Cortex of kidney (tissue), 1 donor: ENCODE measurements around the gene UNC5A.

Experiments used
- DNase-seq: peaks from one replicate; lab custom pipeline; 2025; lab: John Stamatoyannopoulos, UW

The UNC5A gene

DNA sequence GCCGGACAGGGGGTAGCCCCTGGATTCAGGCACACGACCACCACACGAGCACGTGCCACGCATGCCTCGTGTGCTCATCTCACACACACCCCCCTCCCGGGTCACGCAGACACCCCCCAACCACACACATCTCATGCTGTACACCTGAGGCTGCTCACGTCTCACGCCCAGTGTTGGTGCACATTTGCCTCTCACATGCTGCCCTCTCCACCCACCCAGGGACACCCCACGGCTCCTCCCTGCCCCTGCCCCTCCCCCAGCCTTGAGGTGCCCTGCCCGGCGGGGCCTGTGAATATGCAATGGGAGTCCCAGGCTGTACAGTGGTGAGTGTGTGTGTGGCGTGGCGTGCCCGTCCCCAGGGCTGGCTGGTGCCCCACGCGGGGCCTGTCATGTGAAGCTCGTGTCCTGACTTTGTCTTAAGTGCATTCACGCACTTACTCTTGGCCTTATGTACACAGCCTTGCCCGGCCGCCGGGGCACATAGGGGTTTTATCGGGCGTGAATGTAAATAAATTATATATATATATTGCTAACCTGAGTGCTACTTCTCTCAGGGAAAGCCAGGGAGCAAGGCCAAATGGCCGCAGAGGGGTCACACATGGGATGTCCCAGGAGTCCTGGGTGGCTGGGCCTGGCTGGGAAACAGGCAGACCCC lies 70.1 kb downstream of the UNC5A start:
- DNase-seq = no peak

DNA sequence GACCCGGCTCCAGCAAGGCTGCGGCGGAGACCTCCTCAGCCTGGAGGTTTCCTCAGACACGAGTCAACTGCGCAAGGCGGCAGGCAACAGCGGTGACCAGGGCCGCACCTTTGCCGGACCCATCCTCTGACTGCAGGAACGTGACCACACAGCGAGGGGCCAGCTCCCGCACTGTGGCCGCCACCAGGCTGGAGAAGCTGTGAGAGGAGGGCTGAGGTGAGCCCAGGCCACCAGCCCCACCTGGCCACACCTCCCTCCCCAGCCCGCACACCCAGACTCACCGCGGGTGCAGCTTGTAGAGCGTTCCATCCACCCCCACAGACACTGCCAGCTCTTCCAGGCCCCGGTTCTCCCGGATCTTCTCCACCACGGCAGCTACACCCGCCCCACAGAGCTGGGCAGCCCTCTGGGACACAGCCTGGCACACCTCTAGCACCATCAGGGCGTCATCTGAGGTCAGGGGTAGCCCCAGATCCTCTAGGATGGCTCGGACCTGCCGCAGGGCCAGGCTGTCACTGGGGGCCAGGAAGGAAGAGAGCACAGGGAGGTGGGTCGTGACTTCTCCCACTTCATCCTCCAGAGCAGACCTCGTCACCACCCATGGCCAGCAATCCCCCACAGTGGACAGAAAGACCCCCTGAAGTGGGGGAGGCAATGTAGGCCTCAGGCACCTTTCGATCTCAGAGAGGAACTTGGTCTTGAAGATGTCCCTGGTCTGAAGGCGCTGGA lies 70.8 kb downstream of the UNC5A start:
- no peak for DNase-seq

DNA sequence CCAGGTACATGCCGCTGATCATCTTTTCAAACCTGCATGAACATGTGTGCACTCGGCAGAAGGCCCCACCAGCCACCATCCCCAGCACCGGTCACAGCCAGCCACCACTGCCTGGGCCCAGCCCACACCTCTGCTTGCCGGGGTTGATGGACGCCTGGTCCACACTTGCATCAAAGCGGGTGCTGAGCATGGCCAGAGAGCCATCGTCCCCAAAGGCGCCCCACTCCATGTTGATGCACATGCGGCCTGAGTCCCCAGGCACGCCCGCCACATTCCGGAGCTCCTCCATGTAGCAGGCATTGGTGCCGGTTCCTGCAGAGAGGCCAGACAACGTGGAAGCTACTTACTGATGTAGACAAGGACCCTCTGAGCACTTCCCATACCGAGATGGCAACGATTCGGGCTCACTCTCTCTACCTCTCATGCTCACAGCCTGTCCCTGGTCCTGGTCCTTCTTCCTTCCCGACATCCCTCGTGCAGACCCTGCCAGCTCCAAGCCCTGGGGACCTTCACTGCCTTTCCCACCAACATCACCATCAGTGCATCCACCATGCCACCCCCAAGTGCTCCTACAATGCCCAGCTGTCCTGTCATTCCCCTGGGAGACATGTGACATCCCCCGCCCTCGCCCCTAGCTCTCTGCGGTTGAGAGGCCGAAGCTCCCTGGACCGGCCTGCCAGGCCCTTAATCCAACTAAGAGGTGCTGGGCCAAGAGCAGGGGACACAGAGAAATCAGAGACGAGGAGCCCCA lies 71.6 kb downstream of the UNC5A start:
- DNase-seq = no peak

DNA sequence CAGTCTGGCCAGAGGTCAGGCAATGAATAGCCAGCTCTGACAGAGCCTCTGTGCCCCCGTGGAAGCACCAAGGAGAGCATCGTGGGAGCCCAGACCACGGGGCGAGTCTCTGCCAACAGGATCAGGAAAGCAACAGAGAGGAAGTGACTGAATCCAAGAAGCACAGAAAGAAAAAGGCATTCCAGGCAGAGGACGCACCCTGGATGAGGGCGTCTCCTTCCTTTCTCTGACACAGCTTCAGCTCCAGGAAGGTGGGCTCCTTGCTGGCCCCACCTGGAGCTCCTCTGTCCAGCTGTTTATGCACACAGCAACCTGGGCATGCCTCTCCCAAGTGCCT lies 72.2 kb downstream of the UNC5A start:
- DNase-seq = no peak

DNA sequence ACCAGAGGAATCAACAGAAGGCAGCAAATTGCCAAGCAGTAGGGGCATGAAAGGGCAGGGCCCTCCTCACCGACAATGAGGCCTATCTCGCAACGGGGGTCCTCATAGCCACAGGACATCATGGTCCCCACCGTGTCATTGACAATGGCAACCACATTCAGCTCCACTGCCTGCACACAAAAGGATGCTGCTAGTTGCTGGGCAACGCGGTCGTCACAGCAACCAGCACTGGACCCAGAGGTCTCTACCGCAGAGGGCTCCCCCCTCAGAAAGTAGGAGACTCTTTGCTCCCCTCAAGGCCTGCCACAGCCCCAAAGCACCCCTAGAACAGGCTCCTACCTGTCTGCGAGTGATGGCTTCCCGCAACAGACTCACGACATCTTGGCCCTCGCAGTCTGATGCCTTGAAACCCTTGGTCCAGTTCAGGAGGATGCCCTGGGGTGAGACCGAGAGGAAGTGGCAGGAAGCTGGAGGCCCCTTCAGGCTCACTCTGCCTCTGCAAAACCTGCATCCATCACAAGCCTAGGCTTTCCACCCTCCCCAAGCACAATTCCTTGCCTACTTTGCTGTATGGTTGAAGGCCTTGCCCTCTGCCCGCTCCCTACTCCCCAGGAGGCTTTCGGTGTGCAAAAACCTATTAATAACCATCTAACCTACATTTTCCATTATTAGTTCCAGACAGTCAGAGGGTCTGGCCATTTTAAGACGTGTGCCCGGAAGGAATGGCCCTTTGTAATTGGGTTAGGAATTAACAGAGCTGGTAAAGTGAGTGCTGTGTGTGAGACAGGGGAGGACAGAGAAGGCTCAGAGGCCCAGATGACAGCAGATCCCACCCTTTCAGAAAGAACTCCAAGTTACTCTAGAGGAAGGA lies 73.6 kb downstream of the UNC5A start:
- DNase-seq = no peak

DNA sequence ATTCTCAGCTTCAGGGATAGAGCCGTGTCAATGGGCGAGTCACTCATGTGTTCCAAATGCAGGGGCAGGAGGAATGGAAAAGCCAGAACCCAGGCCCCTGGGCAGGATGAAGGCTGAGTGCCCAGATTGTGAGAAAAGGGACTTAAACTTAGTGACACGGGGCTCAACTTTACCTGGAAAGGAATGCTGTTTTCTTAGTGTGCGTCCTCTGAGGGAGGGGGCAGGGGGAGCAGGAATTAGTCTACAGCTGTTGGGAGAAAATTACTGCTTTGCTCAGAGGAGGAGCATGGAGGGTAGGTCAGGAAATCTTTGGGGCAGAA lies 74.2 kb downstream of the UNC5A start:
- DNase-seq = no peak

DNA sequence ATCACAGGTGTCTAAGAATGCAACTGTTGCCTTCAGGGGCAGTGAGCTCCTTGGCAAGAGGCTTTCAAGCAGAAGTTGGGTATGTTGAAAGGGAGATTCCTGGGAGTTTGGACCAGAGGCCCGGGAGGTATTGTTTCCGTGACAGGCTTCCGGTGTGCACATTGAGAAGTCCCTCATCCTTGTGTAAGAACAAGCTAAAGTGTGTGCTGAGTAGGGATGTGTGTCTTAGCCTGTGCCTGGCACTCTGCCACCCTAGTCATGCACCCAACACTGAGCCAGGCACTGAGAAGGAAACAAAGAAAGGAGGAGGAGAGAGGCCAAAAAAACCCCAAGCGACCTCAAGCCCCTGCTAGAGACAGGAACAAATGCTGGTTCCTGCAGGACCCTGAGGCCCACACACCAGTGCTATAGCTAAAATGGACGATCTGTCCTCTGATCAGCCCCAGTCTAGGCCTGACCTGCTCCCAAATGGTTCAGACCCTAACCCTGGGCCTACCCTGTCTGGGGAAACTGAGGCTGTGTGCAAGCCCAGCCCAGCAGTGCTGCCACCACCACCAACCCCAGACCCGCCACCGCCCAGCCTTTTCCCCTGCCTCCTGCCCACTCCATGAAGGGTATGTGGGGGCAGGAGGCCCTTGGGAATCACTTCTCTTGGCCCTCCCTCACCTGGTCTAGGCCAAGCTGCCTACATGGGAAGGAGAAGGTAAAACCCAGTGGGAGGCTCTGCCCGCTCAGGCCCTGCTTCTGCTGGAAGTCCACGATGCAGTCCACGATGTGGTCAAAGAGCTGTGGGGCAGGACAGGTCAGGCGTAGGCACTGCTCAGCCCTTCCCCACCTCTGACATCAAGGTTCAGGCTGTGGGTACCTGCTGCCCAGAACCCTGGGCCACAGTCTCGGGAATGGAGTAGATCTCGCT lies 76.2 kb downstream of the UNC5A start:
- no peak for DNase-seq

DNA sequence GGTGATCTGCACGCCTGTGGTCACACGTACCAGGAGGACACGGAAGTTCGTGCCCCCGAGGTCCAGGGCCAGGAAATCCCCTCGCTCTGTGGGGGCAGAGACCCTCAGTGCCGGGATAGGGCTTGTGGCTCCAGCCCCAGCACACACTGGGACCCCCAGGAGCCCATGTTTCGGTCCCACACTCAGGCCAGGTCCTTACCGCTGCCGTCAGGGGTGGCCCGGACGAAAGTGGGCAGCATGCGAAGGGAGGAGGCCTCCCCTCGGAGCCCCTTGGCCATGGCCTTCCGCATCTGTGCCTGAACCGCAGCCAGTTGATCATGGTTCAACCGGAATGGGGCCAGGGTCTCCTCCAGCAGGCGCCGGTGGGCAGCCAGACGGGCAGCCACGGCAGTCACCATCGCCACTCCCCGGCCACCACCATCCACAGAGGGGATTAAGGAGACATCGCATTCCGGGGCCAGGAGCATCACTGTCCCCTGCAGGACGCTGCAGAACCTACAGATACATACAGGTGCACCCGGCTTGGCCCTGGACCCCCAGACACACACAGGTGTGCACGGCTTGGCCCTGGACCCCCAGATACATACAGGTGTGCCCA lies 77.0 kb downstream of the UNC5A start:
- no peak for DNase-seq

DNA sequence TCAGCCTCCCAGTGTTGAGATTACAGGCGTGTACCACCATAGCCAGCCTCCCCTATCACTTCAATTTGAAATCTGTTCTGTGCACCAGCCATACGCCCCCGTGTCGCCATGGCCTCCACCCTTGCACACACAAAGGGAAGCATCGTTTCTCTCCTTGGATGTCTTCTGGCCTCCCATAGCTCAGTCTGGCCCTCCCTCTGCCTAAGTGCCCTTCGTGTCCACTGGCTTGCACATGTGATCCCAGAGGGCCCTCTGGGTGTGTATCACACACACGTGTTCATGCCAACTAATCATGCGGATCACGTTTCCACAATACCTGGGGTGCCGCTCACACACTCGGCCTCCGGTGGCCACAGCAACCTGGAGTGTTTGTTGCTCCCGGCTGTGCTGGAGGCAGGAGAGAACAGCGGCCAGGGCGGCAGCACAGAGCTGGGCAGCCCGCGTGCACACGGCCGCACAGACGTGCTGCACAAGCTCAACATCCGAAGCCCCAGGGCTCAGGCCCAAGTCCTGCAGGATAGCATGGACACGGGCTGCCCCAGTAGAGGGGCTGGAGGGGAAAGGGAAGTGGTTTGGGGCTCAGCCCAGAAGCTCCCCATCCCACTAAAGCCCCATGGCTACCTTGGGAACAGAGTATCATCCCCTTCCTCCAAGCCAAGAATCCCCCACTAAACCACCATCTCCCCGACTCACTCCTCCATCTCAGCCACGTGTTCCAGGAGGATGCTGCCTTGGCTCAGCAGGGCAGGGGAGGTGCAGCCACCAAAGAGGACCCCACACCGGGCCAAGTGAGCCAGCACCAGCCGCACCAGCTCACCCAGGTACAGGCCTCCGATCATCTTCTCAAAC lies 77.9 kb downstream of the UNC5A start:
- no peak for DNase-seq

DNA sequence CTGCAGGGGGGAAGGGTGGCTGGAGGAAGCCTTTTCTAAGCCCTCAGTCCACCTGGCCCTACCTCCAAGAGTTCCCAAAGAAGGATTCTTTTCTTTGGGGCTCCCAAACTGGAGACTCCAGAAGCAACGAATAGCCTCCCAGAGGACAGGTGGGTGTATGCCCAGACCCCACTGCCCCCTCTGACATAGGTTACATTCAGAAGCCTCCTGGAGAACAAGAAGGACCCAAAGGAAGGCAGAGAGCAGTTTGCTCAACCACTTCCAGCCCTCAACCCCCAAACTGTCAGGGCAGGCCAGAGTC lies 78.5 kb downstream of the UNC5A start:
- no peak for DNase-seq

DNA sequence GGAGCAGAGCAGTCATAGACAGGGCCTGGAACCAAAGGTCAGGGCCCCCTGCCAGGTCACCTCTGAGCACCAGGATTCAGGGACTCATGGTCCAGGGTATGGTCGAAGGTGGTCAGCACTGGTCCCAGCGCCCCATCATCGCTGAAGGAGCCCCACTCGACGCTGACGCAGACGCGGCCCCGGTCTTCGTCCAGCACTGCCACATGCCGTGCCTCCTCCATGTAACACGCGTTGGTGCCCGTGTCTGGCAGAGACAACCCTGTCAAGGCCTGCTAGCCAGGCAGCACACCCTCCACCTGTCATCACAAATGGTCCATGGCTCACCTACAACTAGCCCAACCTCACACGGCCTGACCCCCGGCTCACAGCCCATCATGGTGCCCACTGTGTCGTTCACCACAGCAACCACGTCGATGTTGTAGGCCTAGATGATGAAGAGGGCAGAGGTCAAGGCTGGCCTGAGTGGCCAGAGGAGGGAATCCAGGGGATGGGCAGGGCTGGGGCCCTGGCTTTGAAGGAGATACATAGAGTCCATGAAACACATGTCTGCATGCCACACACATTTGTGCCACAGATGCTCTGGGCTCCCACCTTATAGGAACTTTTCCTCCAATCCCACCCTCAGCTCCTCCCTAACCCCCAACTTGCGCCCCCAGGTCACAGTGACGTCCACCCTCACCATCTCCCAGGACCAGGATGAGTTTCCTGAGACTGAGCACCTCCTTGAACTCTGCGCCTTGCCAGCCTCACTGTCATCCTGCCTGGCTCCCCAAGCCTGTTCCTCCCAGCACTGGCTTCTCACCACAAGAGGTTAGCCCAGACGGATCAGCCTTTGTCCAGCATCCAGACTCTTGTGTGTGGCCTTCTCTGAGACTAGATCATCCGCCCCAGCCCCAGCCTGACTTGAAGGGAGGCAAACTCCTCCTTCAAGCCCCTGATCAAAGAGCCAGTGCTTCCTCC lies 79.2 kb downstream of the UNC5A start:
- DNase-seq = no peak

DNA sequence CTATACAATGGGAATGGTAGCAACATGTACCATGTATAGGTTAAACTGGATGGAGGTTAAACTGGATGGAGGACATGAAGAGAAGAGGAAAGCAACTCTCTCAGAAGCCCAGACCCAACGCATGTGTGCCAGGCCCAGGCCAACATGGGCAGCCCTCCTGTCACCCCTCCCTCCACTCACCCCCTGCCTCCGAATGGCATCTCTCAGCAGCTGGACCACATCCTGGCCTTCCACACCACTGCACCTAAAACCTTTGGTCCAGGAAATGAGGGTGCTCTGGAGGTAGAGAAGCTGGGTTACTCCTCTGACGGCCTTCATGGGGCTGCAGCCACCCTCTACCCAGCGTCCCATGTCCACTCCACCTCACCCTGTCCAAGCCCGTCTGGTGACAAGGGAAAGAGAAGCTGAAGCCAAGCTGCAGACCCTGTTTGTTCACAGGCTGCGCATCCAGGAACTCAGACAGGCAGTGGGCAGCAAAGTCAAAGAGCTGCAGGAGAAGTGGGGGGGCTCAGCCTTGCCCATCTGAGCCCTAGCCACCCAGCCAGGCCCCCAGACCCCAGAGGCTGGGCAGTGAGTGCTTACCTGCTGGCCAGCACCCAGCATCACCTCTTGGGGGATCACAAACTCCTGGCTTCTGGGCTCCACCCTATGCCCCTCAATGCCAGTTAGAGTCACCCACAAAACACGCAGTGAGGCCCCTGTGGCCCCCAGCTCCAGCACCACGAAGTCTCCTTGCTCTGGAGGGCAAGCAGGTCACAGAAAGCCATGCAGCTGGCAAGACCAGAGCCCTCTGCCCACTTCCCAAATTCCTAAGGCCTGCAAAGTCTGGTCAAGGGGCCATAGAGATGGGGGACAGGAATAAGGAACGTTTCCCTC lies 80.3 kb downstream of the UNC5A start:
- no peak for DNase-seq

DNA sequence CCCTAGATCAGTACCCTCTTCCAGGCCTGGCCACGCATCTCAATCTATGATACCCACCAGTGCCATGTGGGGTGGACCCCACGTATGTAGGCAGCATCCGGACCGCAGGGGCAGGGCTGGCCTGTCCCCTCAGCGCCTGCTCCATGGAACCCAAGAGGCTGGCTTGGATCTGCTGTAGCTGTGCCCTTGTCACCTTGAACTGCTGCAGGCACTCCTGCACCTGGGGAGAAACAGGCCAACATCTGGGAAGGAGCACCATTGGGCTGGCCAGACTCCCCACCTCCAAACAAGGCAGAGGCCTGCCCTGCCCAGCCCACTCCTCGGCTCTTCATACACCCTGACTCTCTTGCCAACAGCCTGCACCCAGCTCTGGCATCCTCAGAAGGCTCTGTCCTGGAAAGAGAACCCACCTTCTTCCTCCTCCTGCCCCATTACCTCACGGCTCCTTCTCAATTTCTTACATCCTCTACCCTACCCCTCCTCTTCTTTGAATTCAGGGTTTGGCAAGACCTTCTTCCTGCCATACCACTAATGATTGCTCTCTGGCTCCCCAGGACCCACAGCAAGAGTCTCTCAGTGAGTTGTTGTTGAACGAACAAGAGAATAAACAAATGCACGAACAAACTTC lies 81.1 kb downstream of the UNC5A start:
- DNase-seq = no peak

DNA sequence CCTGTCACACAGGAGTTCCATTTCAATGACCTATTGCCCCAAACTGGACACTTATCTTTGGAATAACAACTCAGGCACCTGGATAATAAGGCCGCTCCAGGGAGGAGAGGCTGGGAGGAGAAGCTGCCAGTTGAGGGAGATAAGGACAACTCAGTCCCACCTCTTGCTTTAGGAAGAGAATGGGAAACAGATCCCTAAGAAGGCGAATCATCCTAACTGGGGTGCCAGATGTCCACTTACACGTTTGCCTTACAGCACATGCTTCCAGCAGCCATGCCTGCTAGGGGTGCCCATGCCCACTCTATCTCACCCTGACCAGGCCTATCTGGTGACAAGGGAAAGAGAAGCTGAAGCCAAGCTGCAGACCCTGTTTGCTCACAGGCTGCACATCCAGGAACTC lies 82.3 kb downstream of the UNC5A start:
- DNase-seq = no peak

DNA sequence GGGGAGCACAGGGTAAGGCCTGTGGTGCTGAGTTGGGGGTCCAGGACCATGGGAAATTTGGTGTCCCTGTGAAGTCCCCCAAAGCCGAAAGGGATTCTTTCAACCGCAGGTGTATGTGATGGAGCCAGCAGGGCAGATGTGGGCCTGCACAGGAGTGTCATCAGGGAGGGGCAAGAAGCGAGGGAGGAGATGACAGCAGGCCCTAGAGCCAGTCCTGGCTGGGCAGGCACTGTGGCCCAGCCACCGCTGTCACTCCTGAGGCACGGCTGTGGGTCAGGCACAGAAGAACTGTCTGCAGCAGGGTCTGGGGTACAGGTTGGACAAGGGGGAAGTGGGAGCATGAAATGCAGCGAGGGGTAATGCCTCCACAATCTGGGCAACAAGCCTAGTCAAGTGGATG lies 83.9 kb downstream of the UNC5A start:
- no peak for DNase-seq

DNA sequence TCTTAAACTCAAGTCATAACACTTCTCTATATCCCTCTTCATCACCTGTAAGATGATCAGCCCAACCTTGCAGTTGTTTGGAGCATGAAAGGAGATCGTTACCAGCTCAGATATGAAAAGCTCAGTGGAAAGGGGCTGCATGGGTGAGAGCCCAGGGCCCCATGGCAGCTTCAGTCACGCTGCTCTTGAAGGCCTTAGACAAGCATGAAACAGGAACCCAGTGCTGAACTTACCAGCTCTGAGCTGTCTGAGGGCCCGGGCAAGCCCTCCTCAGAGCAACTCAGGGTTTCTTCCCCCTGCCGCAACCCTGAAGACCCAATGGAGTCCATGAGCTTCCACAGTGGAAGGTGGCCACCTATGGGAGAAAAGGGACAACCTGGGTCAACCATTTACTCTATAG lies 85.5 kb downstream of the UNC5A start:
- DNase-seq = no peak

DNA sequence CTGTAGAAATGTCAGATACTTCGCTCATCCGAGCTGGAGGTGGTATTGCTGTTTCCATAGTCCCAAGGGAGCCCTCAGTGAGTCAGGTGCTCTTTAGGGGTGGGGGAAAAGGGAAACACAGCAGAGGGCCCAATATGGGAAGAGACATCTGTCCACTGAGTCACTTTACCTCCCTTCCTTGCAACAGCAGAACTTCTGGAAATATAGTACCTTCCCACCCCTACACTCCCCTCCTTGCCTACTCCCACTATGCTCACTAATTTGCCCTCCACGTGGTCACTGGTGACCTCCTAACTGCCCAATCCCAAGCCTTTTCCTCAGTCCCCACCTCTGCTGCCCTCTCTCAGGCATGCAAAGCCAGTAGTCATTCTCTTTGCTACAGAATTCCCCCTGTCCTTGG lies 86.9 kb downstream of the UNC5A start:
- no peak for DNase-seq
